Lung microvascular endothelial cell (primary cell): Measurements from ENCODE around the gene RAB1B. TPM values are rescaled to one million over a fixed set of nuclear protein-coding genes. Genes with fewer than 3 reads are reported as not detected.
"Not testable (repeated sequence)": the region's sequence is repeated elsewhere in the genome, so short reads cannot be mapped to it uniquely, and the experiment has no call there.

ENCODE experiments used
- DNase-seq, 2 donors: peaks; one replicate each; pipeline versions ENCODE4 v3.0.0 to v3.0.0-alpha.2; 2010; ENCODE audit warnings: low read depth in 2 of 2
- total RNA-seq: library from RNA; depleted of rRNA; stranded (reverse); fragments of >200 nt; gene quantifications from 2 replicates; pipeline ENCODE4 v1.2.1, GENCODE V29; 2014

Gene RAB1B
- total RNA-seq, 1 donor from 2014 or later, result 64.1 TPM

DNA sequence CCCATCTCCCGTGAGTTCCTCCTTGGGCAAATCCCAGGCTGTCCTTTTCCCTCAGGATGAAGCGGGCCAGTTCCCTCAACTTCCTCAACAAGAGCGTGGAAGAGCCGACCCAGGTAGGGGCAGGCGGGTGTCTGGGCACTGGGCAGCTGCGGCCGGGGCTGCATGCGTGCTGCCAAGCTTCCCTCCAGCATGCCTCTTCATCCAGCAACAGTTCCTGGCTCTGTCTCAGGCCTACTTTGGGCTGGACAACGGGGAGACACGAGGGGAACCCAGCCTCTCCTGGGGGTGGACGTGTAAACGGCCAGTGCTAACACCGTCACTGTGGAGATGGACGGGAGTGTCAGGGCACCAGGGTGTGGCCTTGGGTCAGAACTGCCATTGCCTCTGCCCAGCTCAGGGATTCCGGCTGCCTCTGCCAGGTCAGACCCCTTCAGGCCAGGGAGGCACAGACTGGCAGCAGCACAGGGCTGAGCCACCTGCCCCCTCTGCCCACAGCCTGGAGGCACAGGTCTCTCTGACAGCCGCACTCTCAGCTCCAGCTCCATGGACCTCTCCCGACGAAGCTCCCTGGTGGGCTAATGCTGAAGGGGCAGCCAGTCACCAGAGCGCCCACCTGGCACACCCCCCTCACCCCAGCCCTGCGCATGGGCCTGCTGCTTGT is 1.9 kb upstream of the RAB1B start:
- DNase-seq, result no peak

DNA sequence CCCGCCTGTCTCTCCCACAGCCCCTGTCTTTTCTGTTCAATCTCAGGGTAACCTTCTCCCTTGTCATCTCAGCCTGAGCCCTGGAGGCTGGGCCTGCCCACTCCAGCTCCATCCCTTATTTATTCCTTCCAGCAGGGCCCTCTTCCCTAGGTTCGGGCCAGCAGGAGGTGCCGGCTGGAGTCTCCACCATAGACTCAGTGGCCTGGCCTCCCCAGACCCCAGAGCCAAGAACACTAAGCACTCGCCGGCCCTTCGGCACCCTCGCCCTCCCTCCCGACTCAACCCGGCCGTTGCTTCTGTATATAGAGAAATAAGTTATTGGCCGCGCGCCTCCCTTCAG is 1.4 kb upstream of the RAB1B start:
- DNase-seq, result no peak

GRCh38 chr11:66267379-66268243 is 828 bp upstream of the RAB1B start:
- peak; percentile 91 to 95 for DNase-seq

DNA sequence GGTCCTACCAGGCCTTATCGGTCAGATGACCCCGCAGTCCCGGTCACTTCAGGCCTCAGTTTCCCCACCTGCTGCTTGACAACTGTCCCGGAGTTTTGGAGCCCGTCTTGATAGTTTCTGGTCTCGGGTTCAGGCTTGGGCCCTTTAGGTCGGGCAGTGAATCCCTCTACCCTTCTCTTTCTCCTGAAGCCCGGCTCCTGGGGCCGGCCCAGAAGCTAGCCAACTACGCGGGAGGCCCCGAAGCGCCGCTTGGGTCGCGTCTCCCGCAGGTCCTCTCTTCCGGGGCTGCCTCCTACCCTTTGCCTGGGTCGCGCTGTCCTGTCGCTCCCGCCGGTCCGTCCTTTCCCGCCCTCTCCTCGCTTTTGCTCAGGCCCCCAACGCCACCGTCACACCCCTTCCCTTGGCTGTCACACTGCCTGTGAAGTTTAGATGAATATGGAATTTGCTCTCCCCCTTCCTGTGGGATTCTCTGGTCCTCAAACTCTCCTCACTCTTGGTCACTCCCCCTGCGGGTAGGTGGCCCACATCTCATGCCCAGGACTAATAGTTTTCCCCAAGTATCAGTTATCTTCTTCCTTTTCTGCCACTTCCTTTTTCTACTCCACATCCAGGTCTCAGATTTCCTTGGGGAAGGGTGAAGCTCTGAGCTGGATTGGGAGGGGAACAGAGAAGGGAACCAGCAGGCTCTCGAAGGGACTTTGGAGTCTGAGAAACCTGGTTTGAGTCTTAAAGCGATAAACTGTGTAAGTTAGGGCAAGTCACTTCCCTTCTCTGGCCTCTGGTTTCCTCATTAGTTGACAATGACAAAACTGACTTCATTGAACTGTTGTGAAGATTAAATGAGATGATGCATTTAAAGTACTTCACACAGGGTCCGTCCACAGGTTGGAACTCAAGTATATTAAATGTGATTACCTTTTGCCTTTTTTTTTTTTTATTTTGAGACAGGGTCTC is 790 bp downstream of the RAB1B start:
- peak; percentile 21 to 32 for DNase-seq

GRCh38 chr11:66271816-66272215 is 3.4 kb downstream of the RAB1B start:
- no peak for DNase-seq

DNA sequence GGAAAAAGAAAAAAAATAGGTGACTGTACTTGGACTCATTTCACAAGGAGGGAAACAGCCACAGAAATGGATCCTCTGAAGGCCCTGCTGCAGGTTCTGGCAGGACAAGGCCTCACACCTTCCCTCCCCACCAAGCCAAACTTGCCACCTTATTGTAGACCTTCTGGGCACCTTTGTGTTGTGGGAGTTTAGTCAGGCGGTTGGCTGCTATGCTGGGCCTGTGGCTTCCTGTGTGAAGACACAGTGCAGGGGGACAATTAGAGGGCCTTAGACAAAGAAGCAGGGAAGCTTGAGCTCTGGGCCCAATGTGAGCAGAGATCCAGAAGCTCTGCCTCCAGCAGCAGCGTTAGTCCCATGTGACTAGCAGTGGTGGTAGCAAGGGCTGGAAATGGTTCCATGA is 4.2 kb downstream of the RAB1B start:
- no peak for DNase-seq

- no peak for DNase-seq
Observed at GRCh38 chr11:66274219-66274618, 5.8 kb downstream of the RAB1B start.

- DNase-seq, result no peak
Observed at GRCh38 chr11:66275396-66275795, 7.0 kb downstream of the RAB1B start.

GRCh38 chr11:66275984-66276612 is 7.7 kb downstream of the RAB1B start:
- no peak for DNase-seq

- not testable (repeated sequence) for DNase-seq
Observed at GRCh38 chr11:66276619-66277018, 8.2 kb downstream of the RAB1B start.

GRCh38 chr11:66277064-66277463 is 8.6 kb downstream of the RAB1B start:
- DNase-seq, result not testable (repeated sequence)

DNA sequence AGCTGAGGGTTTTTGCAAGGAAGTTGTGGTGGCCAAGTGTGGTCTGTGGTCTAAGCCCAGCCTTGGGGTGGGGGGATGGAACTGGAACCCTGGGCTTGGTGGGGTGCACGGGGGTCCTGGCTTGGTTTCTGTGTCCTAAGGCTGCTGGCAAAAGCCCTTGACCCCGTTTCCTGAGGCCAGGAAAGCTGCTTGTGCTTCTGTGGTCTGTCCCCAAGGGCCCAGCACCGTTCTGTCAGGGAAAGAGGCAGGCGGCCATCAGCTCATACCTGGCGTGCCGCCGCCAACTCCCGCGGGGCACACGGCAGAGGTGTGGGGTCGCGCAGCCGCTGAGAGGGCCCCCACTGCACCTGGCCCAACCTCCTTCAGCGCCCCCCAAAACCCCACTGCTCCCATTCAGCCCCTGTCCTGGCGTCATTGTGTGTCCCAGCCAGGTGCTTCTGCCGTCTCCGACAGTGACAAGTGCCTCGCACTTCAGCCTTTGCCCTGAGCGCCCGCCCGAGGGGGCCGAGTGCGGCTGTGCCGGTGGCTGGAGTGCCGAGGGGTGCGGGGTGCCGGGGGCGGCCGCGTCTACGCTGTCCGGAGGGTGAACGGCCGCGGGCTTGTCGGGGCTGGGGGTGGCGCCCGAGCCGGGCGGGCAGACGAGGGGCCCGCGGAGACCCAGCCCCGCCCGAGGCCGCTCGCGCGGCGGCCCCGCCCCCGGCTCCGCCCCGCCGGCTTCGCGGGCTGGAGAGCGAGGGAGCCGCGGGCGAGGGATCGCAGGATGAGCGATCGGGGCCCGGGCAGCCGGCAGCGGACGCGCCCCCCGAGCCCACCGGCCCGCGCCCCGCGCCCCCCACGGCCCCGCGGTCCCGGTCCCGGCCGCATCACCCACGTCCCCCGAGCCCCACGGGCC is 9.3 kb downstream of the RAB1B start, which contains the start of gene CNIH2:
TSS of gene CNIH2 (plus strand) at position 705 of the 892 bp plus-strand sequence. CDS start 282 bp downstream, outside the sequence.
- DNase-seq, result peak in 1 of 2 donors; percentile 21

DNA sequence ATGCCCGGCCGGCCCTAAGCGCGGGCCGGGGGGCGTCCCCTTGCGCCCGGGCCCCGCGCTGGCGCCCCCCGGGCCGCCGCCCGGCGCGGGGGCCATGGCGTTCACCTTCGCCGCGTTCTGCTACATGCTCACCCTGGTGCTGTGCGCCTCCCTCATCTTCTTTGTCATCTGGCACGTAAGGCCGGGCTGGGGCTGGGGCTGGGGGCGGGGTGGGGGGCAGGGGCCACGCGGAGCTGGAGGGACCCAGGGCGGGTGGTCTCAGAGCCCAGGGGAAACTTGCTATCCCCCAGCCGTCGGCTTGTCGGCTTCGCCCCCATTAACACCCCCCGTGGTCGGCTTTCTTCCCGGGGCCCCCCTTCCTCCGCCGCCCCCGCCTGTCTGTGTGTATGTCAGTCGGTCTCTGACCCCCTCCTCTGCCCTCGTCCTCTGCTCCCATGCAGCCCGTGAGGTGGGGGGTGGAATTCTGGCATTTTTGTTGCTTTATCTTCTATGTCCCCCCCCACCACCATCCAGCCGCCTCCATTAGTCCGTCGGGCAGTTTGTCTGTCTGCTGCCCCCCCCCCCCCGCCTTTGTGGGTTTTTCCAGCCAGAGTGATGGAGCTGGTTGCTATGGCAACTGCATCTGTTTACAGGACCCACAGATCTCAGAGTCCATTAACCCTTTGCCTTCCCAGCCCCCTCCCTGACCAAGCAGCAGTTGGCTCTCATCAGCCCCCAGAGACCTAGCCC is 10.1 kb downstream of the RAB1B start:
- peak; percentile 16 to 25 for DNase-seq

- no peak for DNase-seq
Observed at GRCh38 chr11:66279092-66279734, 10.8 kb downstream of the RAB1B start.

GRCh38 chr11:66280428-66280827 is 12.0 kb downstream of the RAB1B start:
- DNase-seq, result no peak

- no peak for DNase-seq
Observed at GRCh38 chr11:66281001-66281400, 12.6 kb downstream of the RAB1B start.

DNA sequence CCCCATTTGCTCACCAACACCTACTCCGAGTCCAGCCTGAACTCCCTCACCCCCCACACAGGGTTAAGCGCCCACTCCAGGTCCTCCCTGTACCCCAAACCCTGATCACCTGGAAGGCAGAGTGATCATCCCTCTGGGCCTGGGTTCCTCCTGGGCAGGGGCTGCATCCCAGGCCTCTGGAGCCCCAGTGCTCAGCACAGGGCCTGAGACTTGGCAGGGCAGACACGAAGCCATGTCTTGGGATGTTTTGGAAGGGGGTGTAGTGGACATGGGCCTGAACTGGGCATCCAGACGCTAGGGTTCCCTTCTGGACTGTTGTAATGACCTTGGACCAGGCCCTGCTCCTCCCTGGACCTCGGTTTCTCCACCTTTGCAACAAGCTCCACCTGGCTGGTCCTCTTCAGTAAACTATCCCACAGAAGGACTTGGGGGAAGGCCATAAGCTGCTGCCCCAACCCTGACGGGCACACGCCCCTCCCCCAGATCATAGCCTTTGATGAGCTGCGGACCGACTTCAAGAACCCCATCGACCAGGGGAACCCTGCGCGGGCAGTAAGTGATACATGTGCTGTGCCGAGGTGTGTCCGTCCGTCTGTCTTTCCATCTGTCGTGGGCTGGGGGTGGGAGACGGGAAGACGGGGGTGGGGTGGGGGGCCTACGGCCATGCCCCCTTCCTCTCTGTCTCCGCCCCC is 13.5 kb downstream of the RAB1B start:
- no peak for DNase-seq
